Measurements from ENCODE around the gene NUCB1. TPM values are rescaled to one million over a fixed set of nuclear protein-coding genes. Genes with fewer than 3 reads are reported as not detected.

Gene NUCB1
- polyA plus RNA-seq, 1 donor (not counting 4 experiments of a cell fraction or from before 2014, with no cell fraction given) = 44.3 TPM

GRCh38 chr19:48950830-48951519 lies 50.9 kb downstream of the NUCB1 start:
- FAIRE-seq (no peak), DNase-seq (ENCODE audit: low read depth, low spot score) (no peak)
- Histone ChIP-seq H3K27ac (ENCODE audit: control insufficient read depth, insufficient read depth, low read length) (no peak overlapping the region), H3K9me3 (ENCODE audit: control insufficient read depth, low read depth, low read length) (no peaks in the 10 kb centered on the region), H3K27me3 (ENCODE audit: control insufficient read depth, extremely low read depth, insufficient read depth, low read length) (no peaks in the 10 kb centered on the region), H2AFZ (ENCODE audit: control insufficient read depth, low read length) (no peak overlapping the region), H3K9me1 (ENCODE audit: control insufficient read depth, extremely low read depth, insufficient read depth, low read length) (no peaks in the 10 kb centered on the region), H3K9ac (ENCODE audit: control insufficient read depth, extremely low read depth, insufficient read depth, low read length) (no peak overlapping the region), H4K20me1 (ENCODE audit: control insufficient read depth, extremely low read depth, insufficient read depth, low read length) (no peaks in the 10 kb centered on the region), H3K79me2 (ENCODE audit: control insufficient read depth, insufficient read depth, low read length) (peaks cover 11% of the 10 kb centered on the region), H3K36me3 (ENCODE audit: control insufficient read depth in 2 of 2, extremely low read depth in 1 of 2, insufficient read depth in 2 of 2, low read length in 2 of 2) (peaks cover 0 to 2% of the 10 kb centered on the region in 2 experiments), H3K4me2 (ENCODE audit: control insufficient read depth, extremely low read depth, insufficient read depth, low read depth, low read length) (no peak overlapping the region), H3K4me3 (ENCODE audit: control insufficient read depth in 2 of 3, extremely low read depth in 1 of 3, insufficient read depth in 2 of 3, low read depth in 1 of 3, low read length in 3 of 3) (no peak overlapping the region), H3K4me1 (ENCODE audit: control insufficient read depth, extremely low read depth, insufficient read depth, low read length) (peaks cover 5% of the 10 kb centered on the region)
- dilution Hi-C loops (cut with MboI; ENCODE audit: extremely low pct_ligation_motif_present, low sequenced_read_pairs) = no loop called here
- TF ChIP-seq CTCF (optimal IDR thresholded peaks at IDR 0.05 in 1 of 3, IDR thresholded peaks at IDR 0.05 in 1 of 3, conservative IDR thresholded peaks at IDR 0.05 in 1 of 3; ENCODE audit: extremely low read depth in 1 of 3, insufficient read depth in 2 of 3, low read length in 3 of 3) (no peak), EZH2 (IDR thresholded peaks at IDR 0.05; ENCODE audit: low read length) (no peak)

GRCh38 chr19:48953141-48953540 lies 53.0 kb downstream of the NUCB1 start:
- Histone ChIP-seq H4K20me1 (ENCODE audit: control insufficient read depth, extremely low read depth, insufficient read depth, low read length) (no peaks in the 10 kb centered on the region), H3K9me3 (ENCODE audit: control insufficient read depth, low read depth, low read length) (no peaks in the 10 kb centered on the region), H3K27ac (ENCODE audit: control insufficient read depth, insufficient read depth, low read length) (no peak overlapping the region), H3K36me3 (ENCODE audit: control insufficient read depth in 2 of 2, extremely low read depth in 1 of 2, insufficient read depth in 2 of 2, low read length in 2 of 2) (peaks cover 4 to 6% of the 10 kb centered on the region in 2 experiments), H3K27me3 (ENCODE audit: control insufficient read depth, extremely low read depth, insufficient read depth, low read length) (no peaks in the 10 kb centered on the region), H3K79me2 (ENCODE audit: control insufficient read depth, insufficient read depth, low read length) (peaks cover 19% of the 10 kb centered on the region), H3K4me2 (ENCODE audit: control insufficient read depth, extremely low read depth, insufficient read depth, low read depth, low read length) (no peak overlapping the region), H3K4me3 (ENCODE audit: control insufficient read depth in 2 of 3, extremely low read depth in 1 of 3, insufficient read depth in 2 of 3, low read depth in 1 of 3, low read length in 3 of 3) (no peak overlapping the region), H2AFZ (ENCODE audit: control insufficient read depth, low read length) (no peak overlapping the region), H3K9me1 (ENCODE audit: control insufficient read depth, extremely low read depth, insufficient read depth, low read length) (no peaks in the 10 kb centered on the region), H3K9ac (ENCODE audit: control insufficient read depth, extremely low read depth, insufficient read depth, low read length) (no peak overlapping the region), H3K4me1 (ENCODE audit: control insufficient read depth, extremely low read depth, insufficient read depth, low read length) (peaks cover 5% of the 10 kb centered on the region)
- dilution Hi-C loops (cut with MboI; ENCODE audit: extremely low pct_ligation_motif_present, low sequenced_read_pairs) = no loop called here
- DNase-seq (ENCODE audit: low read depth, low spot score) = no peak
- FAIRE-seq = no peak
- TF ChIP-seq EZH2 (IDR thresholded peaks at IDR 0.05; ENCODE audit: low read length) = no peak
- no peak for TF ChIP-seq CTCF (optimal IDR thresholded peaks at IDR 0.05 in 1 of 3, IDR thresholded peaks at IDR 0.05 in 1 of 3, conservative IDR thresholded peaks at IDR 0.05 in 1 of 3; ENCODE audit: extremely low read depth in 1 of 3, insufficient read depth in 2 of 3, low read length in 3 of 3)

Measured in keratinocyte (primary cell).